DND-41 (cell line): ENCODE measurements around the gene DNAH8.

ENCODE experiments used
- ATAC-seq: fragments of 200-7000 bp; cut with Tn5 transposase; 3 replicates; pipeline ENCODE4 v1.9.1; 2021; ENCODE audit warnings: low read depth; ENCODE audit not compliant: insufficient read depth
- DNase-seq: peaks from one replicate; pipeline ENCODE4 v3.0.0-alpha.2; 2020
- H2AFZ ChIP-seq: 2 replicates; pipeline ENCODE4 v1.6.0; 2012; ENCODE audit warnings: low read depth, low read length
- H3K27ac ChIP-seq: 2 replicates; pipeline ENCODE4 v1.5.1; 2012; ENCODE audit warnings: low read length, inconsistent platforms
- H3K27me3 ChIP-seq: fragments of 200-600 bp; sonication (generic); 2 replicates; pipeline ENCODE4 v1.6.0; 2012; ENCODE audit warnings: low read length, mild to moderate bottlenecking, inconsistent platforms; ENCODE audit not compliant: insufficient read depth, poor library complexity
- H3K36me3 ChIP-seq: 2 replicates; pipeline ENCODE4 v1.5.1; 2012; ENCODE audit warnings: low read length, inconsistent platforms; ENCODE audit not compliant: insufficient read depth
- H3K4me1 ChIP-seq: 2 replicates; pipeline ENCODE4 v1.5.1; 2012; ENCODE audit warnings: mild to moderate bottlenecking, low read length; ENCODE audit not compliant: insufficient read depth
- H3K4me2 ChIP-seq: 2 replicates; pipeline ENCODE4 v1.6.0; 2012; ENCODE audit warnings: mild to moderate bottlenecking, moderate library complexity, low read length, inconsistent platforms; ENCODE audit not compliant: insufficient read depth
- H3K4me3 ChIP-seq, 2 experiments: fragments of 200-600 bp in 1 of 2; shearing (Covaris generic) in 1 of 2; 2 replicates each; pipeline ENCODE4 v1.5.1; 2012 to 2016; ENCODE audit warnings: inconsistent platforms in 2 of 2, low read length in 2 of 2, mild to moderate bottlenecking in 2 of 2, low read depth in 1 of 2, moderate library complexity in 1 of 2
- H3K79me2 ChIP-seq: 2 replicates; pipeline ENCODE4 v1.6.0; 2012; ENCODE audit warnings: low read length, inconsistent platforms; ENCODE audit not compliant: insufficient read depth
- H3K9ac ChIP-seq: 2 replicates; pipeline ENCODE4 v1.6.0; 2012; ENCODE audit warnings: low read depth, mild to moderate bottlenecking, inconsistent platforms, low read length, moderate library complexity
- H3K9me3 ChIP-seq: 2 replicates; pipeline ENCODE4 v1.5.1; 2012; ENCODE audit warnings: low read length, moderate library complexity, mild to moderate bottlenecking, inconsistent platforms; ENCODE audit not compliant: insufficient read depth, severe bottlenecking
- H4K20me1 ChIP-seq: 2 replicates; pipeline ENCODE4 v1.6.0; 2012; ENCODE audit warnings: low read length; ENCODE audit not compliant: insufficient read depth
- EZH2 ChIP-seq: IDR thresholded peaks from 3 replicates; pipeline ENCODE4 v1.6.1; 2012; ENCODE audit warnings: borderline replicate concordance, low read depth, mild to moderate bottlenecking, moderate library complexity, low read length, inconsistent platforms; ENCODE audit not compliant: severe bottlenecking
- TF ChIP-seq, protein P1 (sequence below): IDR thresholded peaks from 2 replicates; pipeline ENCODE4 v1.5.1; 2012; ENCODE audit warnings: borderline replicate concordance, low read length, moderate library complexity, mild to moderate bottlenecking; ENCODE audit not compliant: poor library complexity, severe bottlenecking; ENCODE audit errors: extremely low read depth

Gene DNAH8

DNA sequence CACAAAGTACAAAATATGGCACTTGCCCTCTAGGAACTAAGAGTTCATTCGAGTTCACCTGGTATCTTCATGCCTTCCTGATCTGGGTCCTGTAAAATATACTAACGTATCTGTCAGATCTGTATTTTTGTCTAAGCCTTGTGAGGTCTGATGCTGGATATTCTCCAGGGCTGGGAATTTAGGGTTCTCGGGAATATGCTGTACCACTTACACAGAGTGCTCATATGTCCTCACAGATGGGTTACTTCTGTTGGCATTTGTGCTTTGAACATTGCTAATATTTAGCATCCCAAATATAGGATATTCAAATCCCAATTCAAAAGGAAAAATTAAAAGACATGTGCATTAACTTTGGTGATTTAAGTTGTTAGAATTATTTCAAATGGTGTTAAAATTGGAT, 122.0 kb downstream of the DNAH8 start:
- Histone ChIP-seq H2AFZ (no peak overlapping the region), H3K79me2 (no peaks in the 10 kb centered on the region), H4K20me1 (no peaks in the 10 kb centered on the region), H3K9ac (no peak overlapping the region), H3K4me1 (no peaks in the 10 kb centered on the region), H3K9me3 (no peaks in the 10 kb centered on the region), H3K4me3 (no peak overlapping the region), H3K4me2 (no peak overlapping the region), H3K27me3 (peaks cover 15% of the 10 kb centered on the region), H3K36me3 (no peaks in the 10 kb centered on the region), H3K27ac (no peak overlapping the region)
- no peak for TF ChIP-seq EZH2
- TF ChIP-seq, protein P1, sequence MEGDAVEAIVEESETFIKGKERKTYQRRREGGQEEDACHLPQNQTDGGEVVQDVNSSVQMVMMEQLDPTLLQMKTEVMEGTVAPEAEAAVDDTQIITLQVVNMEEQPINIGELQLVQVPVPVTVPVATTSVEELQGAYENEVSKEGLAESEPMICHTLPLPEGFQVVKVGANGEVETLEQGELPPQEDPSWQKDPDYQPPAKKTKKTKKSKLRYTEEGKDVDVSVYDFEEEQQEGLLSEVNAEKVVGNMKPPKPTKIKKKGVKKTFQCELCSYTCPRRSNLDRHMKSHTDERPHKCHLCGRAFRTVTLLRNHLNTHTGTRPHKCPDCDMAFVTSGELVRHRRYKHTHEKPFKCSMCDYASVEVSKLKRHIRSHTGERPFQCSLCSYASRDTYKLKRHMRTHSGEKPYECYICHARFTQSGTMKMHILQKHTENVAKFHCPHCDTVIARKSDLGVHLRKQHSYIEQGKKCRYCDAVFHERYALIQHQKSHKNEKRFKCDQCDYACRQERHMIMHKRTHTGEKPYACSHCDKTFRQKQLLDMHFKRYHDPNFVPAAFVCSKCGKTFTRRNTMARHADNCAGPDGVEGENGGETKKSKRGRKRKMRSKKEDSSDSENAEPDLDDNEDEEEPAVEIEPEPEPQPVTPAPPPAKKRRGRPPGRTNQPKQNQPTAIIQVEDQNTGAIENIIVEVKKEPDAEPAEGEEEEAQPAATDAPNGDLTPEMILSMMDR: no peak
- DNase-seq: no peak
- no peak for ATAC-seq

DNA sequence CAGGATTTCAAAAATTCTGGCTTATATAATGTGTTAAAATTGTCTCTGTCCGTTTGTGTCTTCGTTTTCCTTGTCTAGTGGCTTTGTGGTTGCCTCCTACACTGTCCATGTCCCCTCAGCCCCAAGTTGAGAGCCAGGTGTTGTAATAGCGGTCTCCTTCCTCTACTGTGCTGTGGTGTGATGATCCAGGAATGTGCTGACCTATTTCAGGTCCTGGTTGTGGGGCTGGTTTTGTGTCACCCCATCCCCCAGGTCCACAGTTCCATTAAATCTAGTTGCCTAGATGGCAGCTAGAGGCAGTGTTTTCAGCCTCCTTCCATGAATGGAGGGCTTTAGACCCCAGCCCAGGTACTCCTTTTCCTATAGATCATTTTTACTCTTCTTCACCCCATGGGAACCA, 128.7 kb downstream of the DNAH8 start:
- no peak for ATAC-seq
- no peaks in the 10 kb centered on the region for H3K4me1 ChIP-seq

DNA sequence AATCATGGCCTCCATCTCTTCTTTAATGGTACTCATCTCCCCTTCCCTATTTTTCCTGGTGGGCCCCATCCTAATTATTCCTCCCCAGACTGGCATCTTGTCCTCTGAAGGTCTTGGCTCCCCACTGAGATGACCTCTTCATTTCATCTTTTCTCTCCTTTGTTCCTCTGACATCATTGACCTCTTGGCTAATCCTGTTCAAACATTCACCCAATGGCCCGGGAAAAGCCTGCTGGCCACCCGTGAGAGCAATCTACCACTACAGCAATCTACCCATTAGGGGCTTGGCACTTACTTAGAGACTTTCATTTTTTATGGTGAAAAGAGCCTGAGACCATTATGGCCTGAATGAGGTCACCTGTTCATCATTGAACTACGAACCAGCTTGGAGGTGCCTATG, 130.8 kb downstream of the DNAH8 start:
- no peak for ATAC-seq
- Histone ChIP-seq H3K4me1 (no peaks in the 10 kb centered on the region), H3K79me2 (no peaks in the 10 kb centered on the region), H3K36me3 (no peaks in the 10 kb centered on the region), H3K9ac (no peak overlapping the region), H4K20me1 (no peaks in the 10 kb centered on the region), H3K27ac (no peak overlapping the region), H3K4me3 (no peak overlapping the region), H3K4me2 (no peak overlapping the region), H3K9me3 (no peaks in the 10 kb centered on the region), H3K27me3 (peaks cover 13% of the 10 kb centered on the region), H2AFZ (no peak overlapping the region)
- no peak for TF ChIP-seq EZH2
- TF ChIP-seq, protein P1: no peak
- no peak for DNase-seq

More for the DNA sequence above, 128.7 kb downstream of the DNAH8 start:
- Histone ChIP-seq H3K79me2 (no peaks in the 10 kb centered on the region), H3K9me3 (no peaks in the 10 kb centered on the region), H4K20me1 (no peaks in the 10 kb centered on the region), H3K9ac (no peak overlapping the region), H2AFZ (no peak overlapping the region), H3K36me3 (no peaks in the 10 kb centered on the region), H3K4me3 (no peak overlapping the region), H3K4me2 (no peak overlapping the region), H3K27me3 (peaks cover 7% of the 10 kb centered on the region), H3K27ac (no peak overlapping the region)
- DNase-seq: no peak
- TF ChIP-seq, protein P1: no peak
- no peak for TF ChIP-seq EZH2

DNA sequence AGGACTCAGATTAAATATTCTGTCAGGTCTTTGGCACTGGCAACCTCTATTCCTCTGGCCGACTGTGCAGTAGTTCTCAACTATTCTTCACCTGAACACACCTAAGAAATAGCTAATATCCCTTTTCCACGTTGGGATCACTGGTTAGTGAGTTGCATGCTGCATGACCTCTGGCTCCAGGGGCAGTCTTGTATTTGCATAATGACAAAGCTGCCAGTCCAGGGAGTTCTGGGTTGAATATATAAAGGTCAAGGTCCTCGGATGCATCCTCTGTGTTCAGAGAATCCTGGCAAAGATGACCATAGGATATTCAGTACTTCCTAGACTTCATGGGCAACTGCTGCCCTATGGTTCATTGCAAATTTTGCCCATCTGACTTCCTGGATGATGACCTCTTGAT, 131.2 kb downstream of the DNAH8 start:
- no peak overlapping the region for H3K4me3 ChIP-seq
- no peak overlapping the region for H3K27ac ChIP-seq
- no peaks in the 10 kb centered on the region for H3K79me2 ChIP-seq
- no peak for TF ChIP-seq EZH2
- TF ChIP-seq, protein P1: no peak
- no peaks in the 10 kb centered on the region for H4K20me1 ChIP-seq
- no peak overlapping the region for H2AFZ ChIP-seq
- no peak for ATAC-seq
- no peak for DNase-seq
- no peaks in the 10 kb centered on the region for H3K4me1 ChIP-seq
- H3K36me3 ChIP-seq: no peaks in the 10 kb centered on the region
- no peaks in the 10 kb centered on the region for H3K9me3 ChIP-seq
- H3K27me3 ChIP-seq: peaks cover 16% of the 10 kb centered on the region
- no peak overlapping the region for H3K4me2 ChIP-seq
- H3K9ac ChIP-seq: no peak overlapping the region
